HCT116 (cell line): ENCODE results near the gene SLMAP. TPM values are rescaled to one million over a fixed set of nuclear protein-coding genes. Genes with fewer than 3 reads are reported as not detected.

Experiments
- ATAC-seq: fragments of 200-7000 bp; cut with Tn5 transposase; 2 replicates; pipeline ENCODE4 v1.9.1; 2020; ENCODE audit warnings: mild to moderate bottlenecking, moderate library complexity
- BruUV-seq: library from RNA; stranded (reverse); fragments of 400-500 nt; replicated peaks from 2 replicates; lab custom pipeline; 2021; lab: Mats Ljungman, UMichigan
- CTCF ChIA-PET: fragments of 300-600 bp; sonication (Branson Sonifier 250); formaldehyde crosslinking; loops from one replicate; lab custom pipeline; 2021; ENCODE audit warnings: antibody characterized with exemption; lab: Charles Lee
- POLR2A ChIA-PET: fragments of 300-600, 350-600 bp; sonication (Branson Sonifier 250); formaldehyde crosslinking; loops from one replicate; lab custom pipeline; 2021; ENCODE audit warnings: antibody characterized with exemption; lab: Charles Lee
- RAD21 ChIA-PET, 2 experiments: fragments of 300-600 bp; sonication (Branson Sonifier 250); formaldehyde crosslinking; loops; one replicate each; lab custom pipeline; 2023; ENCODE audit warnings: low total read pairs in 2 of 2; ENCODE audit not compliant: uncharacterized antibody in 2 of 2, unreplicated experiment in 2 of 2, low non-redundant PET in 1 of 2; lab: Charles Lee
- DNase-seq: peaks from one replicate; pipeline ENCODE4 v3.0.0-alpha.2; 2010; ENCODE audit warnings: low read depth, low spot score
- H2AFZ ChIP-seq: fragments of 200-600 bp; shearing (Covaris generic), sonication (generic); 2 replicates; pipeline ENCODE4 v1.6.1; 2017; ENCODE audit warnings: low read depth, mixed run types, mixed read lengths, antibody characterized with exemption, low read length; ENCODE audit not compliant: poor library complexity, severe bottlenecking
- H3K27ac ChIP-seq: 2 replicates; pipeline ENCODE4 v1.5.1; 2012; ENCODE audit warnings: low read depth, low read length
- H3K27me3 ChIP-seq: fragments of 200-600 bp; sonication (generic); 2 replicates; pipeline ENCODE4 v1.6.1; 2016; ENCODE audit warnings: mixed run types, low read length, mixed read lengths; ENCODE audit not compliant: insufficient read depth
- H3K36me3 ChIP-seq, 2 experiments: fragments of 200-500 bp in 1 of 2; fragments of 200-600 bp in 1 of 2; sonication (Bioruptor generic) in 1 of 2; sonication (generic) in 1 of 2; 2 replicates each; pipeline versions ENCODE4 v1.5.1 to v1.6.1; 2014 to 2016; ENCODE audit warnings: low read length in 2 of 2, inconsistent platforms in 1 of 2, mixed read lengths in 1 of 2, mixed run types in 1 of 2; ENCODE audit not compliant: insufficient read depth in 2 of 2, control insufficient read depth in 1 of 2
- H3K4me1 ChIP-seq, 2 experiments: fragments of 200-600 bp in 1 of 2; sonication (generic) in 1 of 2; 2 replicates each; pipeline versions ENCODE4 v1.5.1 to v1.6.1; 2012 to 2017; ENCODE audit warnings: low read length in 2 of 2, inconsistent platforms in 1 of 2, mild to moderate bottlenecking in 1 of 2, mixed read lengths in 1 of 2, mixed run types in 1 of 2, moderate library complexity in 1 of 2; ENCODE audit not compliant: insufficient read depth in 2 of 2, control insufficient read depth in 1 of 2
- H3K4me2 ChIP-seq: fragments of 200-600 bp; sonication (generic); 2 replicates; pipeline ENCODE4 v1.6.1; 2017; ENCODE audit warnings: mixed run types, low read length, mixed read lengths
- H3K4me3 ChIP-seq, 2 experiments: fragments of 200-600 bp in 1 of 2; sonication (generic) in 1 of 2; replicated peaks in 1 of 2; 2 replicates each; pipeline ENCODE4 v1.5.1; 2011 to 2016; ENCODE audit warnings: low read length in 2 of 2, control low read depth in 1 of 2, low read depth in 1 of 2, mild to moderate bottlenecking in 1 of 2, mixed read lengths in 1 of 2, mixed run types in 1 of 2
- H3K79me2 ChIP-seq: fragments of 200-600 bp; sonication (generic); 2 replicates; pipeline ENCODE4 v1.6.1; 2017; ENCODE audit warnings: mild to moderate bottlenecking, mixed run types, low read length, moderate library complexity, mixed read lengths; ENCODE audit not compliant: insufficient read depth
- H3K9ac ChIP-seq: fragments of 200-600 bp; sonication (generic); 2 replicates; pipeline ENCODE4 v1.6.1; 2016; ENCODE audit warnings: low read length, mixed read lengths
- H3K9me2 ChIP-seq: fragments of 200-600 bp; sonication (generic), shearing (Covaris generic); 2 replicates; pipeline ENCODE4 v1.6.1; 2017; ENCODE audit warnings: mixed run types, mild to moderate bottlenecking, moderate library complexity; ENCODE audit not compliant: insufficient read depth
- H3K9me3 ChIP-seq, 2 experiments: fragments of 200-500 bp in 1 of 2; fragments of 200-600 bp in 1 of 2; sonication (Bioruptor generic) in 1 of 2; sonication (generic) in 1 of 2; 2 replicates each; pipeline ENCODE4 v1.6.1; 2014 to 2017; ENCODE audit warnings: low read length in 2 of 2, mixed read lengths in 2 of 2, inconsistent platforms in 1 of 2, low read depth in 1 of 2, mild to moderate bottlenecking in 1 of 2, mixed run types in 1 of 2, moderate library complexity in 1 of 2; ENCODE audit not compliant: control insufficient read depth in 1 of 2, insufficient read depth in 1 of 2
- H4K20me1 ChIP-seq: fragments of 200-600 bp; sonication (generic), shearing (Covaris generic); 2 replicates; pipeline ENCODE4 v1.6.1; 2017; ENCODE audit warnings: mixed run types, mild to moderate bottlenecking, moderate library complexity; ENCODE audit not compliant: insufficient read depth
- CEBPB ChIP-seq: IDR thresholded peaks from 2 replicates; pipeline ENCODE4 v1.6.1; 2012; ENCODE audit warnings: low read depth
- ELF1 ChIP-seq: IDR thresholded peaks from 2 replicates; pipeline ENCODE4 v1.6.1; 2012; ENCODE audit warnings: low read depth, borderline replicate concordance
- EZH2 ChIP-seq: fragments of 200-600 bp; sonication (generic); IDR thresholded peaks from 2 replicates; pipeline ENCODE4 v1.6.1; 2017; ENCODE audit warnings: antibody characterized with exemption, mixed run types
- EZH2phosphoT487 ChIP-seq: fragments of 200-600 bp; IDR thresholded peaks from 2 replicates; pipeline ENCODE4 v1.6.1; 2018; ENCODE audit warnings: antibody characterized with exemption, borderline replicate concordance
- FOSL1 ChIP-seq: IDR thresholded peaks from 2 replicates; pipeline ENCODE4 v1.6.1; 2012; ENCODE audit warnings: low read depth
- JUND ChIP-seq: IDR thresholded peaks from 2 replicates; pipeline ENCODE4 v1.6.1; 2012
- POLR2A ChIP-seq: IDR thresholded peaks from 2 replicates; pipeline ENCODE4 v1.7.0; 2011; ENCODE audit warnings: borderline replicate concordance; ENCODE audit not compliant: insufficient read depth, insufficient read length; ENCODE audit errors: extremely low read depth
- RAD21 ChIP-seq: IDR thresholded peaks from 2 replicates; pipeline ENCODE4 v1.6.1; 2012; ENCODE audit warnings: low read depth, mild to moderate bottlenecking
- SIN3A ChIP-seq: IDR thresholded peaks from 2 replicates; pipeline ENCODE4 v1.6.1; 2012; ENCODE audit warnings: low read depth
- SRF ChIP-seq: IDR thresholded peaks from 2 replicates; pipeline ENCODE4 v1.6.1; 2012; ENCODE audit warnings: low read depth
- TCF7L2 ChIP-seq: IDR thresholded peaks from 2 replicates; pipeline ENCODE4 v1.7.0; 2011; ENCODE audit warnings: borderline replicate concordance, inconsistent platforms; ENCODE audit not compliant: insufficient read depth, insufficient read length; ENCODE audit errors: extremely low read depth
- YY1 ChIP-seq: IDR thresholded peaks from 2 replicates; pipeline ENCODE4 v1.6.1; 2011; ENCODE audit warnings: low read length, low read depth, moderate library complexity, mild to moderate bottlenecking; ENCODE audit not compliant: insufficient replicate concordance; ENCODE audit errors: extremely low read depth
- ZNF274 ChIP-seq: fragments of 200-500 bp; sonication (Bioruptor generic); IDR thresholded peaks from 2 replicates; pipeline ENCODE4 v1.6.1; 2014; ENCODE audit warnings: mild to moderate bottlenecking, low read depth, low read length, inconsistent platforms
- intact Hi-C: fragments of 100-400 bp; cut with micrococcal nuclease; formaldehyde crosslinking; loops from 2 replicates; pipeline ENCODE4 v1.10.0; 2022
- total RNA-seq: library from RNA; stranded (reverse); gene quantifications from one replicate; pipeline ENCODE4 v1.2.1, GENCODE V29; 2021; ENCODE audit not compliant: unreplicated experiment
- TF ChIP-seq, protein P1 (sequence below): IDR thresholded peaks from 2 replicates; pipeline ENCODE4 v1.6.1; 2012
- TF ChIP-seq, protein P2 (sequence below), 3 experiments: fragments of 200-600 bp in 1 of 3; sonication (generic) in 1 of 3; IDR thresholded peaks in 2 of 3; conservative IDR thresholded peaks in 1 of 3; 2 replicates each; pipeline ENCODE4 v1.5.1; 2012 to 2017; ENCODE audit warnings: low read depth in 2 of 3, low read length in 2 of 3, antibody characterized with exemption in 1 of 3, borderline replicate concordance in 1 of 3, control low read depth in 1 of 3, mild to moderate bottlenecking in 1 of 3, mixed read lengths in 1 of 3, mixed run types in 1 of 3, moderate library complexity in 1 of 3; ENCODE audit not compliant: insufficient read depth in 1 of 3

Gene SLMAP
- total RNA-seq, 1 experiment from 2014 or later: 81.0 TPM

DNA sequence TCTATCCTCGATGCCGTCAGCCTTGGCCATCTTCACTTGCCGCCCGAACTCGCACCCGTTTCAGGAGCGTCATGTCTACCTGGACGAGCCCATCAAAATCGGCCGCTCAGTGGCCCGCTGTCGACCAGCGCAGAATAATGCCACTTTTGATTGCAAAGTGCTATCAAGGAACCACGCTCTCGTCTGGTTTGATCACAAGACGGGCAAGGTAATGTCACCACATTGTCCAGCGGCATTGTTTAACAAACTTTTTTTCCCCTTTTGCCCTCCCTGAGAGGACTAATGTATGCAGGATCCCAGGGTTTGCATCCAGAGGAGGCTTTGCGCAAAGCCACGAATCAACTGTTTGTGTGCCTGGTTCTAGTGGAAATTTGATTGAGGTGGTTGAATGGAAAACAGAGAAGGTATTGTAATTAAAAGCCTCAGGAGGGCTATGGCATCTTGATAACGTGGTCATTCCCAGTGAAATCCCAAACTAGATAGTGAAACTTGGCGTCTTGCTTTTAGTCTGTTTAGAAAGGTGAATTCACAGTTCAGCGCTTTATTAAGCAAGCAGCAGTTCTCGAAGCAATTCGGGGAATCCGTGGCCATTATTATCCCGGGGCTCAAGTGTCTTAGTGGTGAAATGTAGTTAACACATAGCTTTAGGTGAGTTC is 1.7 kb downstream of the SLMAP start (continued):
- TF ChIP-seq, protein P1, sequence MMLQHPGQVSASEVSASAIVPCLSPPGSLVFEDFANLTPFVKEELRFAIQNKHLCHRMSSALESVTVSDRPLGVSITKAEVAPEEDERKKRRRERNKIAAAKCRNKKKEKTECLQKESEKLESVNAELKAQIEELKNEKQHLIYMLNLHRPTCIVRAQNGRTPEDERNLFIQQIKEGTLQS: no peak
- TF ChIP-seq FOSL1: no peak
- TF ChIP-seq RAD21: no peak
- TF ChIP-seq JUND: no peak
- no peak for TF ChIP-seq YY1

DNA sequence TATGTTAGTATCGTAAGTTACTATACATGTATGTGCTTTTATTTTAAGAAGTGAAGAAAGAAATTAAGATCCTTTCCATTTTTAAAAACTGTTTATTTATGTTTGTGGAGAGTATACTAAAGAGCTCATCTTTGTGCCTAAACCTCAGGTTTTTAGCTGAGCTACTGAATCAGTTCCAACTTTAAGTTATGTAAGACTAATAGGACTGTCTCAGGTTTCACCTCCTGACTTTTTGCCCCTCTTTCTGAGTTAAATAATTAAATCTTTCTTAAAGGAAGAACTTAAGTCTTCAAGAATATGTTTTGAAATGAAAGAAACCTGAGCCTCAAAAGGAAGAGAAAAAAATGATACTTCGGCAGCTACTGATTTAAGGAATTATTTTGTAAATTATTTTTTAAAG is 2.6 kb downstream of the SLMAP start:
- Histone ChIP-seq H2AFZ (no peak overlapping the region), H3K36me3 (peaks cover 10 to 26% of the 10 kb centered on the region in 2 experiments), H3K27me3 (no peaks in the 10 kb centered on the region), H4K20me1 (no peaks in the 10 kb centered on the region), H3K27ac (no peak overlapping the region), H3K4me1 (peaks cover 7 to 34% of the 10 kb centered on the region in 2 experiments; a peak in 3 of 4 replicates), H3K79me2 (peaks cover 73% of the 10 kb centered on the region), H3K4me2 (no peak overlapping the region), H3K9me3 (no peaks in the 10 kb centered on the region), H3K9ac (no peak overlapping the region), H3K9me2 (no peaks in the 10 kb centered on the region), H3K4me3 (no peak overlapping the region)
- TF ChIP-seq SRF: no peak
- no peak for TF ChIP-seq RAD21
- no peak for TF ChIP-seq JUND
- TF ChIP-seq FOSL1: no peak
- no peak for TF ChIP-seq ZNF274
- TF ChIP-seq EZH2: no peak
- TF ChIP-seq TCF7L2: no peak
- no peak for TF ChIP-seq SIN3A
- TF ChIP-seq, protein P1: no peak
- no peak for TF ChIP-seq POLR2A
- TF ChIP-seq, protein P2, sequence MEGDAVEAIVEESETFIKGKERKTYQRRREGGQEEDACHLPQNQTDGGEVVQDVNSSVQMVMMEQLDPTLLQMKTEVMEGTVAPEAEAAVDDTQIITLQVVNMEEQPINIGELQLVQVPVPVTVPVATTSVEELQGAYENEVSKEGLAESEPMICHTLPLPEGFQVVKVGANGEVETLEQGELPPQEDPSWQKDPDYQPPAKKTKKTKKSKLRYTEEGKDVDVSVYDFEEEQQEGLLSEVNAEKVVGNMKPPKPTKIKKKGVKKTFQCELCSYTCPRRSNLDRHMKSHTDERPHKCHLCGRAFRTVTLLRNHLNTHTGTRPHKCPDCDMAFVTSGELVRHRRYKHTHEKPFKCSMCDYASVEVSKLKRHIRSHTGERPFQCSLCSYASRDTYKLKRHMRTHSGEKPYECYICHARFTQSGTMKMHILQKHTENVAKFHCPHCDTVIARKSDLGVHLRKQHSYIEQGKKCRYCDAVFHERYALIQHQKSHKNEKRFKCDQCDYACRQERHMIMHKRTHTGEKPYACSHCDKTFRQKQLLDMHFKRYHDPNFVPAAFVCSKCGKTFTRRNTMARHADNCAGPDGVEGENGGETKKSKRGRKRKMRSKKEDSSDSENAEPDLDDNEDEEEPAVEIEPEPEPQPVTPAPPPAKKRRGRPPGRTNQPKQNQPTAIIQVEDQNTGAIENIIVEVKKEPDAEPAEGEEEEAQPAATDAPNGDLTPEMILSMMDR (IDR thresholded peaks at IDR 0.05 in 2 of 3, conservative IDR thresholded peaks at IDR 0.05 in 1 of 3; ENCODE audit: borderline replicate concordance in 1 of 3, insufficient read depth in 1 of 3, low read depth in 2 of 3, low read length in 2 of 3): no peak
- no peak for TF ChIP-seq ELF1
- TF ChIP-seq CEBPB: no peak
- TF ChIP-seq EZH2phosphoT487: no peak
- ChIA-PET RAD21 (no interaction called here), CTCF (no interaction called here), POLR2A (no interaction called here)
- ATAC-seq (no peak), DNase-seq (no peak)
- BruUV-seq: no TSS peak
- intact Hi-C loops: no loop called here
